Heart right ventricle (tissue), 16 donors: ENCODE results near the gene AK6. TPM values are rescaled to one million over a fixed set of nuclear protein-coding genes. Genes with fewer than 3 reads are reported as not detected.

ENCODE experiments used
- ATAC-seq, 8 donors: fragments of 200-7000 bp; cut with Tn5 transposase; one replicate each; pipeline ENCODE4 v1.9.1; 2020; ENCODE audit warnings: mild to moderate bottlenecking in 8 of 8, moderate library complexity in 8 of 8, moderate number of reproducible peaks in 1 of 8
- DNase-seq, 2 donors: peaks; one replicate each; pipeline ENCODE4 v3.0.0-alpha.2; 2020
- H3K27ac ChIP-seq, 10 donors: fragments of 200-600 bp; sonication (generic) in 2 of 10; one replicate each; pipeline versions ENCODE4 v1.5.0 to v1.8.0; 2020 to 2022; ENCODE audit warnings: mild to moderate bottlenecking in 3 of 10
- H3K27me3 ChIP-seq, 7 donors: fragments of 200-600 bp; one replicate each; pipeline ENCODE4 v1.8.0; 2021 to 2022; ENCODE audit warnings: mild to moderate bottlenecking in 2 of 7
- H3K36me3 ChIP-seq, 9 donors: fragments of 200-600 bp; sonication (generic) in 1 of 9; one replicate each; pipeline versions ENCODE4 v1.5.0 to v1.8.0; 2020 to 2022; ENCODE audit warnings: mild to moderate bottlenecking in 2 of 9
- H3K4me1 ChIP-seq, 9 donors: fragments of 200-600 bp; sonication (generic) in 1 of 9; one replicate each; pipeline versions ENCODE4 v1.5.0 to v1.8.0; 2020 to 2022; ENCODE audit warnings: mild to moderate bottlenecking in 4 of 9
- H3K4me3 ChIP-seq, 10 donors: fragments of 200-600 bp; sonication (generic) in 2 of 10; one replicate each; pipeline versions ENCODE4 v1.5.0 to v1.8.0; 2020 to 2022; ENCODE audit warnings: mild to moderate bottlenecking in 7 of 10, moderate library complexity in 2 of 10
- H3K9me3 ChIP-seq, 11 donors: fragments of 200-600 bp in 10 of 11; sonication (generic) in 2 of 11; one replicate each; pipeline versions ENCODE4 v1.5.0 to v1.8.0; 2013 to 2022; ENCODE audit warnings: mild to moderate bottlenecking in 2 of 11, control low read depth in 1 of 11, moderate library complexity in 1 of 11
- CTCF ChIP-seq, 9 donors: fragments of 200-600 bp; sonication (generic) in 2 of 9; IDR thresholded peaks; one replicate each; pipeline versions ENCODE4 v1.5.0 to v1.8.0; 2021 to 2022; ENCODE audit warnings: antibody characterized with exemption in 9 of 9, mild to moderate bottlenecking in 5 of 9, moderate library complexity in 1 of 9
- WGBS, 2 donors: extraction: QIAGEN DNeasy Blood & Tissue Kit; methylation state at CpG; one replicate each; pipeline ENCODE4 v1.1.7; 2013; ENCODE audit warnings: inconsistent platforms in 1 of 2; 5-methylcytosine and 5-hydroxymethylcytosine counted together
- intact Hi-C, 10 donors: fragments of 100-400 bp; cut with DNase I; formaldehyde crosslinking; loops; one replicate each; pipeline versions ENCODE4 v1.11.1 to v1.14.2; 2022
- long read RNA-seq, 3 donors: library from polyadenylated mRNA; unstranded; transcript quantifications; one replicate each; pipeline ENCODE4 v2.0.0, GENCODE V29; 2020 to 2021
- polyA plus RNA-seq, 2 donors: library from polyadenylated mRNA; stranded (reverse); fragments of 200-250 nt; gene quantifications; one replicate each; pipeline ENCODE4 v1.2.3, GENCODE V29; 2013
- total RNA-seq, 10 donors: library from RNA; stranded (reverse); fragmentation: NEBNext Ultra II Directional in 3 of 10; extraction: Animal tissue kit (Norgen Biotek cat#: 25700) in 3 of 10; gene quantifications; one replicate each; pipeline versions ENCODE4 v1.2.1 to v1.2.4, GENCODE V29; 2021 to 2023
- donor health status: Arrhythmogenic right ventricular cardiomyopathy.
- donor health status: ischemic (EF 13 %, LVEDD 7.1; RV severe dilation, severe dysfunction).
- donor health status: healthy with polysubstance abuse.
- donor health status: DM: no; HTN: yes; CAD: no.
- donor health status: DM: no; HTN: no; CAD: no.
- donor health status: ischemic (EF 25% LVEDD 6.9; RV normal size, moderate dysfunction).
- donor health status: ischemic (EF 25% LVEDD 5.7; RV mildly dilated, moderate dysfunction).
- donor health status: healthy.
- donor health status: DM: yes; HTN: yes; CAD: no.
- donor health status: Ischemic cardiomyopathy.
- donor health status: ischemic (EF 35%, LVEDD 5.7; RV mildly dilated, moderate dysfunction).
- donor health status: nonischemic (EF 11% LVEDD 7.7; RV severe dilation, severe dysfunction).
- donor health status: DM: yes; HTN: yes; CAD: no.
- donor health status: PGD.
- donor health status: ischemic (EF 29% LVEDD 5.4; RV normal size, mild dysfunction).
- donor health status: nonischemic (EF 23%, LVEDD 6.1; RV moderate dilation, normal function).

The AK6 gene
- 10 to 100 TPM; 20.8 to 53.2 (median 28.7) TPM for total RNA-seq
- 10 to 100 TPM; 40.9 to 65.6 TPM for polyA plus RNA-seq
- long read RNA-seq, donor 1, transcript AK6-202 (5 exons, 1,648 nt), result major isoform, 26 of 27 reads
- long read RNA-seq, donor 1, partial matches to known transcripts, result 0 of 27 reads
- long read RNA-seq, donor 1, other reads (novel, unspliced or antisense), result 1 of 27 reads
- long read RNA-seq, donor 2, transcript AK6-202 (5 exons, 1,648 nt), result major isoform, 19 of 23 reads
- long read RNA-seq, donor 2, partial matches to known transcripts, result 0 of 23 reads
- long read RNA-seq, donor 2, other reads (novel, unspliced or antisense), result 1 of 23 reads
- long read RNA-seq, donor 3, transcript AK6-202 (5 exons, 1,648 nt), result major isoform, 16 of 20 reads
- long read RNA-seq, donor 3, partial matches to known transcripts, result 0 of 20 reads
- long read RNA-seq, donor 3, other reads (novel, unspliced or antisense), result 2 of 20 reads

- peak within 1 kb of the TSS; percentile 95 to 100 (median 99) for H3K27ac ChIP-seq
- intact Hi-C loops, result loop anchor here in 5 of 10 donors (2.0 to 10.0 kb wide), 4 partner anchors 135 to 327 kb away; partner anchors contain the start of genes SLC30A5 (in 3 of the 5) and CDK7 (in 2 of the 5)
- ATAC-seq, result peak; percentile 98 to 99 (median 98)
- DNase-seq, result peak; percentile 92 to 94
- 0% methylated on average over 66 of the region's 66 CpGs for WGBS, 2 donors
- TF ChIP-seq CTCF (IDR thresholded peaks at IDR 0.05), result peak in 1 of 9 donors; percentile 7
- H3K27me3 ChIP-seq, result no peaks in the 10 kb centered on the region
- peak within 1 kb of the TSS; percentile 52 to 87 (median 78) for H3K4me3 ChIP-seq
- H3K9me3 ChIP-seq, result no peaks in the 10 kb centered on the region
- peaks cover 0 to 41% (median 13%) of the 10 kb centered on the region in 9 donors for H3K36me3 ChIP-seq
- H3K4me1 ChIP-seq, result peaks cover 0 to 50% (median 31%) of the 10 kb centered on the region in 9 donors
Measured at GRCh38 chr5:69369340-69370121, at the start of gene AK6, which contains the start of the genes RAD17 and TAF9. Gene AK6, minus strand, starts transcription at chr5:69369520. Its CDS starts 30 bp downstream, at chr5:69369490. Gene RAD17, plus strand, starts transcription at chr5:69369818. Its CDS starts 2,391 bp downstream, at chr5:69372209. Gene TAF9, minus strand, starts transcription at chr5:69369520. Its CDS starts 3,783 bp downstream, at chr5:69365737.

GRCh38 chr5:69418554-69418953 is 49.2 kb upstream of the AK6 start:
- peaks cover 0 to 16% (median 5%) of the 10 kb centered on the region in 9 donors for H3K36me3 ChIP-seq
- H3K27ac ChIP-seq, result no peak overlapping the region
- no peaks in the 10 kb centered on the region for H3K9me3 ChIP-seq
- TF ChIP-seq CTCF (IDR thresholded peaks at IDR 0.05), result no peak
- peaks cover 0 to 11% (median 0%) of the 10 kb centered on the region in 9 donors for H3K4me1 ChIP-seq
- WGBS, 2 donors, result 94 to 98% methylated on average over 3 of the region's 3 CpGs
- ATAC-seq (no peak), DNase-seq (no peak)
- H3K27me3 ChIP-seq, result peaks cover 0 to 12% (median 0%) of the 10 kb centered on the region in 7 donors
- intact Hi-C loops, result no loop called here
- H3K4me3 ChIP-seq, result no peak overlapping the region

- Histone ChIP-seq H3K27me3 (peaks cover 0 to 12% (median 0%) of the 10 kb centered on the region in 7 donors), H3K4me3 (no peak overlapping the region), H3K4me1 (peaks cover 0 to 11% (median 0%) of the 10 kb centered on the region in 9 donors), H3K27ac (no peak overlapping the region), H3K9me3 (no peaks in the 10 kb centered on the region), H3K36me3 (peaks cover 0 to 32% (median 5%) of the 10 kb centered on the region in 9 donors)
- DNase-seq (no peak), ATAC-seq (no peak)
- no peak for TF ChIP-seq CTCF (IDR thresholded peaks at IDR 0.05)
- intact Hi-C loops, result no loop called here
Measured at GRCh38 chr5:69416699-69417098, 47.4 kb upstream of the AK6 start.

GRCh38 chr5:69416180-69416579 is 46.9 kb upstream of the AK6 start:
- no peaks in the 10 kb centered on the region for H3K9me3 ChIP-seq
- H3K27ac ChIP-seq, result no peak overlapping the region
- DNase-seq (no peak), ATAC-seq (no peak)
- intact Hi-C loops, result no loop called here
- H3K4me1 ChIP-seq, result peaks cover 0 to 11% (median 0%) of the 10 kb centered on the region in 9 donors
- no peak overlapping the region for H3K4me3 ChIP-seq
- no peak for TF ChIP-seq CTCF (IDR thresholded peaks at IDR 0.05)
- H3K27me3 ChIP-seq, result peaks cover 0 to 12% (median 0%) of the 10 kb centered on the region in 7 donors
- 93 to 95% methylated on average over 6 of the region's 6 CpGs for WGBS, 2 donors
- H3K36me3 ChIP-seq, result peaks cover 0 to 37% (median 8%) of the 10 kb centered on the region in 9 donors
